A673 (cell line): ENCODE measurements around the gene RIPK3. TPM values are rescaled to one million over a fixed set of nuclear protein-coding genes. Genes with fewer than 3 reads are reported as not detected.

Experiments used
- BruUV-seq: library from RNA; stranded (reverse); fragments of 400-500 nt; replicated peaks from 2 replicates; lab custom pipeline; 2021; lab: Mats Ljungman, UMichigan
- CTCF ChIA-PET: fragments of 300-600 bp; sonication (Branson Sonifier 250); formaldehyde crosslinking; loops from one replicate; lab custom pipeline; 2022; ENCODE audit warnings: antibody characterized with exemption; lab: Charles Lee
- POLR2A ChIA-PET: fragments of 300-600 bp; sonication (Branson Sonifier 250); formaldehyde crosslinking; loops from one replicate; lab custom pipeline; 2022; ENCODE audit warnings: antibody characterized with exemption; ENCODE audit not compliant: low non-redundant PET; lab: Charles Lee
- DNase-seq: peaks from one replicate; pipeline ENCODE4 v3.0.0-alpha.2; 2015; ENCODE audit warnings: low spot score
- H3K27ac ChIP-seq: fragments of 200-600 bp; sonication (generic); 2 replicates; pipeline ENCODE4 v1.5.1; 2016; ENCODE audit warnings: mixed run types, low read depth, mild to moderate bottlenecking, mixed read lengths, antibody characterized with exemption, low read length; ENCODE audit not compliant: poor library complexity, severe bottlenecking
- H3K27me3 ChIP-seq: fragments of 200-600 bp; sonication (generic); replicated peaks from 2 replicates; pipeline ENCODE4 v1.6.1; 2017; ENCODE audit warnings: mixed run types, low read depth, mild to moderate bottlenecking, mixed read lengths, antibody characterized with exemption, low read length; ENCODE audit not compliant: insufficient read depth, poor library complexity
- H3K36me3 ChIP-seq: fragments of 200-600 bp; sonication (generic); 2 replicates; pipeline ENCODE4 v1.6.1; 2016; ENCODE audit warnings: mixed run types, mild to moderate bottlenecking, mixed read lengths, antibody characterized with exemption, low read length; ENCODE audit not compliant: insufficient read depth, poor library complexity, severe bottlenecking
- H3K4me1 ChIP-seq: fragments of 200-600 bp; sonication (generic); 2 replicates; pipeline ENCODE4 v1.6.1; 2017; ENCODE audit warnings: mixed run types, mild to moderate bottlenecking, mixed read lengths, antibody characterized with exemption, low read length; ENCODE audit not compliant: insufficient read depth, poor library complexity, severe bottlenecking
- H3K4me3 ChIP-seq: fragments of 200-600 bp; sonication (generic); 2 replicates; pipeline ENCODE4 v1.5.1; 2016; ENCODE audit warnings: low read depth, mixed run types, mild to moderate bottlenecking, mixed read lengths, low read length; ENCODE audit not compliant: poor library complexity, severe bottlenecking
- H3K9me3 ChIP-seq: fragments of 200-600 bp; sonication (generic); 2 replicates; pipeline ENCODE4 v1.6.1; 2016; ENCODE audit warnings: mixed run types, low read depth, mild to moderate bottlenecking, mixed read lengths, antibody characterized with exemption, low read length; ENCODE audit not compliant: poor library complexity, severe bottlenecking
- CTCF ChIP-seq: fragments of 300-800, 200-600 bp; sonication (generic); conservative IDR thresholded peaks from 2 replicates; pipeline ENCODE4 v1.5.1; 2017; ENCODE audit warnings: low read depth, mild to moderate bottlenecking, antibody characterized with exemption, low read length, moderate library complexity, mixed read lengths
- EZH2 ChIP-seq: fragments of 200-600 bp; sonication (generic); IDR thresholded peaks from 2 replicates; pipeline ENCODE4 v1.6.1; 2017; ENCODE audit warnings: borderline replicate concordance, low read depth, mild to moderate bottlenecking, mixed read lengths, antibody characterized with exemption, low read length; ENCODE audit not compliant: poor library complexity, severe bottlenecking
- intact Hi-C: fragments of 100-400 bp; cut with micrococcal nuclease; formaldehyde crosslinking; loops from one replicate; pipeline ENCODE4 v1.10.0; 2022; ENCODE audit not compliant: unreplicated experiment
- total RNA-seq: library from RNA; stranded (reverse); gene quantifications from 2 replicates; pipeline ENCODE4 v1.2.3, GENCODE V29; 2021

Gene RIPK3
- total RNA-seq, 1 experiment from 2014 or later, result not detected

- TSS peak; percentile 22 for BruUV-seq
- intact Hi-C loops, result no loop called here
- no peak for TF ChIP-seq CTCF
- no peak for TF ChIP-seq EZH2
- ChIA-PET CTCF (interaction anchor here (0.7 kb wide), 1 partner anchor 61 kb away, joined by 4 read pairs; no protein-coding TSS in a partner anchor), POLR2A (interaction anchor here (0.6 kb wide), 1 partner anchor 223 kb away, joined by 3 read pairs; the partner anchor contains the start of gene RNF31)
- H3K4me3 ChIP-seq, result no peak overlapping the region
- no peaks in the 10 kb centered on the region for H3K9me3 ChIP-seq
- H3K27me3 ChIP-seq, result no peaks in the 10 kb centered on the region
- H3K27ac ChIP-seq, result no peak overlapping the region
- no peak for DNase-seq
- peaks cover 10% of the 10 kb centered on the region for H3K4me1 ChIP-seq
- peaks cover 13% of the 10 kb centered on the region for H3K36me3 ChIP-seq
Measured at GRCh38 chr14:24370748-24371147, 31.0 kb upstream of the RIPK3 start.

GRCh38 chr14:24369907-24370687 is 30.3 kb upstream of the RIPK3 start:
- intact Hi-C loops, result loop anchor here (5.0 kb wide), 1 partner anchor 42 kb away; no protein-coding TSS in a partner anchor
- Histone ChIP-seq H3K27ac (no peak overlapping the region), H3K4me1 (peaks cover 12% of the 10 kb centered on the region), H3K9me3 (no peaks in the 10 kb centered on the region), H3K36me3 (peaks cover 13% of the 10 kb centered on the region), H3K4me3 (no peak overlapping the region), H3K27me3 (no peaks in the 10 kb centered on the region)
- DNase-seq, result no peak
- TF ChIP-seq CTCF (no peak), EZH2 (no peak)
- no TSS peak for BruUV-seq
- ChIA-PET POLR2A (no interaction called here), CTCF (no interaction called here)

GRCh38 chr14:24369463-24369862 is 29.7 kb upstream of the RIPK3 start:
- POLR2A ChIA-PET, result no interaction called here

More at GRCh38 chr14:24369463-24369862, 29.7 kb upstream of the RIPK3 start:
- Histone ChIP-seq H3K4me3 (peak overlapping the region; percentile 95), H3K4me1 (peaks cover 12% of the 10 kb centered on the region), H3K27me3 (no peaks in the 10 kb centered on the region), H3K9me3 (no peaks in the 10 kb centered on the region), H3K27ac (no peak overlapping the region), H3K36me3 (peaks cover 13% of the 10 kb centered on the region)
- no TSS peak for BruUV-seq
- intact Hi-C loops, result loop anchor here (5.0 kb wide), 1 partner anchor 43 kb away; no protein-coding TSS in a partner anchor
- CTCF ChIA-PET, result no interaction called here
- no peak for DNase-seq
- TF ChIP-seq CTCF (no peak), EZH2 (no peak)
